GM19043 (cell line): ENCODE measurements around the gene GSG1L.
"Not testable (repeated sequence)": the region's sequence is repeated elsewhere in the genome, so short reads cannot be mapped to it uniquely, and the experiment has no call there.

ENCODE experiments used
- ATAC-seq: cut with Tn5 transposase; IDR thresholded peaks from one replicate; pipeline ENCODE4 v1.9.1; 2021; ENCODE audit warnings: low read depth; ENCODE audit not compliant: unreplicated experiment

Gene GSG1L

DNA sequence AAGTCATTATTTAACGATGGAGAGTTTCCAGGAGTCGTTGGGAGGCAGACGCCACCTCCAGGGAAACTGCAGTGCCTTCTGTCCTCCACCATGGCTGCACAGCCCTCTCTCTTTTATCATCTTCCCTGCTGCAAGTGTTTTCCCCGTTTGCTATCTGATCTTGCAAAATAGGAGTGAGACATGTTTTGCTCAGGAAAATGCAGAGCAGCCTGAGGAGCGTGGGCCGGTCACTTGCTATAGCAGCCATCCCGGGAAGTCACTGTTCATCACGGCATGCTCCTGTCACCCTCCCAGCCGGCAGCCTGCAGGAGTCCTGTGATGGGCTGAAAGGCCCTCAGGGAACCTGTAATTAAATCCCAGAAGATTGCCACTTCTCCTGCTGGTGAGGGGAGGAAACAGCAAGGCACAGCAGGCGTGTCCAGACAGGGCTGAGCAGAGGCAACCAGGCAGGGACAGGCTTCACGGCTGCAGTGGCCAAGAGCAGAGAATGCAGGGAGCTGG lies 143.1 kb downstream of the GSG1L start:
- ATAC-seq: no peak

DNA sequence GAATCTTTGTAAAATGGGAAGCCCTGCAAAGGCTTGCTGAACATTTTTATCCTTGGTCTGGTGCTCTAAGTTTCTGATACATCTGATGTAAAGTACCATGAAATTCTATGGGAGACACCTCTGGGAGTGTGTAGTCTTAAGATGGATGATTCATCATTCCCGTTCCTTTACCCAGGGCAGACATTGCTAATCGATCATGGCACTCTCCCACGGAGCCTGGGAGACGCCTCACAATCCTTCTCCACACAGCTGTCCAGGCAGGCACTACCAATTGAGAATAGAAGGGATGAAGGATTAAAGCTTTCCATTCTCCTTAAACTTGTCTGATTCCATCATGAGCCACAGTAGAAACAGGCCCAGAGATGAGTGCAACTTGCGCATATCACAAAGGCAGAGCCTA lies 144.8 kb downstream of the GSG1L start:
- no peak for ATAC-seq

DNA sequence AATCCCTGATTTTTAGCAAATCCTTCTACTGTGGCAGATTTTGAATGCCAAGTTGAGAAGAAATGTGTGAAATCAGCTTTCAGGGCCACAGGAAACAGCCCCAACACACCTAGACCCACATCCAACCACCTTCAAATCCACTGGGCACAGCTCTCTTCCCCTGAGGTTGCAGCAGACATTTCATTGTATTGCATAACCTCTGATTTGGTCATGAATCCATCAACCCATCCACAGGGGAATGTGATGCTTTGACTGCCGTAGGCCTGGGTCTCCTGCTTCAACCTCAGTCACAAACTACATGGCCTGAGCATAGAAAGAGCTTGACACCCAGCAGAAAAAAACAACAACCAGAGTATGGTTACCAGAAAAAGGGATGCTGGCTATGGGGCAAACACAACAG lies 145.6 kb downstream of the GSG1L start:
- ATAC-seq: no peak

DNA sequence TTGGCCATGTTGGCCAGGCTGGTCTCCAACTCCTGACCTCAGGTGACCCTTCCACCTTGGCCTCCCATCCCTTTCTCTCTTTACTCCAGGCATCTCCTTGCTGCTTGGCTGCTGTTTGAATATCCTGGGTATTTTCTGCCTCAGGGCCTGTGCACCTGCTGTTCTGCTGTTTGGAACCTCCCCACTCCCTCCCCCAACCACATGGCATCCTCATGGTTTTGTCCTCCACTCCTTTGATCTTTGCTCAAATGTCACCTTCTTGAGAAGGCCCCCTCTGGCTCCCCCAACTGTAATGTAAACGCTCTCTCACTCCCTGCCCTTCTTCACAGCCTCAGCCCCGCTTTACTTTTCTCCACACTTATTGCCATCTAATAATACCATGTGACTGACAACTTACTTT lies 152.0 kb downstream of the GSG1L start:
- no peak for ATAC-seq

DNA sequence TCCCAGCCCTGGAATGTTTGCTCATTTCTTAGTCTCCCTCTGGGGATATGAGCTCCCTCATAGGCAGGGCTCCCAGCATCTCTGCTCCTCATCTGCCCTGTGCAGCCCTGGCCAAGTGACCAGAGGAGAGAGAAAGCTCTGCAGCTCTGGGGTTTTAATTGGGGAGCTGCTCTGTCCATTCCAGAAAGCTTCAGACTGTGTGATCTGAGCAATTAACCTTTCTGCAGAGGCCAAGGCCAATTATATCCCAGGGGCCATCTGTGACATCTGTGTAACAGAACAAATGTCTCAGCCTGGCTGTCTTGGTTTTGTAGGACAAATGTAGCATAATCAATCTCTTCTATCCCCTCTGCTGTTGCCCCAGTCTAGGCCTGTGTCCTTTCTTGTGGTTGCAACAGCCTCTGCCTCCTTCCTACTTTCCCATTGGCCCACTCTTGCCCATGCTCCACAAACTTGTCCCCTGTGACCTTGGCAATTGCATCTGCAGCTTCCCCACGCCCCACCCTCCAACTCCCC lies 156.0 kb downstream of the GSG1L start:
- no peak for ATAC-seq

DNA sequence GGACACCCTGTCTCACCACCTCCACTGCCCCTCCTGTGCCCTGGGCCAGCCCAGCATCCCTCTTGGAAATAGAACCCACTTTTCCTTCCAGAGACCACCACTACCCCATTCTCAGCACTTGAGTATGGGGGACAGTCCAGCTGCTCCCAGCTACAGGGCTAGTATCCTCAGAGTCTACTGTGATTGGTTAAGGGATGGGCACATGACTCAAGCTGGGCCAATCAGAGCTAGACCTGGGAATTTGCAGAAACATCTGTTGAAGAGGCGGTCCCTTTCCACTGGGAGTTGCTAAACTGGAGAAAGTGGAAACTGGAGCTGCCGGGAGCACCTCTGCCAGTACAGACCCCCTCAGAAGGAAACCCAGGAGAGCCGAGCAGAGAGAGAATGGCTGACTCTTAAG lies 156.6 kb downstream of the GSG1L start:
- no peak for ATAC-seq

DNA sequence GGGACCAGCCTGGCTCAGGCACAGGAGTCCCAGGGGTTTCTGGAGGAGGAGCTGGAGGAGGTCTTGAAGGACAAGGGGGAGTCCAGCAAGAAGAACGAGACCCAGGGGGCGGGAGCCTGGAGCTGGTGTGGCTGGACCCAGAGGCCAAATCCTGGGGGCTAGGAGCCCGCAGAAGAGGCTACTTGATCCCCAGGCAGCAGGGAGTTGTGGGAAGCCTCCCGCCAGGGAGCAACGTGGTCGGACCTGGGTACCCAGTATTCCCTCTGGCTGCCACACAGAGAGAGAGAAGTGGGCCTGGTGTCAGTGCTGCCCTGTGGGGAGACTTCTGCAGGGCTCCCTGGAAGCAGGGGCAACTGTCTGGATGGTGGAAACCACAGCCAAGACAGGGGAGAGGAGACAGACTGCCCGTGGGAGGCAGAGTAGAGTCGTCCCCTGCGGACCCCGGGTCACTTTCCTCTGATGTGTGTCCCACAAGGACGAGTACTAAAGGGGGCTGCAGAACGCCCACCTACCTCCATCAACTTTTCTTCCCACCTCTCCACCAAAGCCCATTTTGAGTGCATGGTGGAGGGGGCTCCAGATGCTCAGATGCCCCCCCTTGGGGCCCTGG lies 160.4 kb downstream of the GSG1L start:
- ATAC-seq: no peak

DNA sequence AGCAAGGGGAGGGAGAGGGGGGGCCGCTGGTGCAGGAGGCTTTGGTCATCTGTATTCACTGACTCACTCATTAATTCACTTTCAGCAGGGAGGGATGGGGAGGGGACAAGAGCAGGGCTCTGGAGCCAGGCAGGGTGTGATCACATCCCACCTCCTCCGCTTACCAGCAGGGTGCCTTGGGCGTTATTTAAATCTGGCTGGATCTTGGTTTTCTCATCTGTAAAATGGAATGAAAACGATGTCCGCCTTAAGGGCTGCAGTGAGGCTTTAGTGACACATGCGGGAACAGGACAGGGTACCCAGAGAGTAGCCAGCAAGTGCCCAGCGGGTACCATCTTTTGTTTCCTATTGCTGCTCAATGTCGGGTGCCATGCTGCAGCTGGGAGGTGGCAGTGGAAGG lies 161.0 kb downstream of the GSG1L start:
- ATAC-seq: no peak

DNA sequence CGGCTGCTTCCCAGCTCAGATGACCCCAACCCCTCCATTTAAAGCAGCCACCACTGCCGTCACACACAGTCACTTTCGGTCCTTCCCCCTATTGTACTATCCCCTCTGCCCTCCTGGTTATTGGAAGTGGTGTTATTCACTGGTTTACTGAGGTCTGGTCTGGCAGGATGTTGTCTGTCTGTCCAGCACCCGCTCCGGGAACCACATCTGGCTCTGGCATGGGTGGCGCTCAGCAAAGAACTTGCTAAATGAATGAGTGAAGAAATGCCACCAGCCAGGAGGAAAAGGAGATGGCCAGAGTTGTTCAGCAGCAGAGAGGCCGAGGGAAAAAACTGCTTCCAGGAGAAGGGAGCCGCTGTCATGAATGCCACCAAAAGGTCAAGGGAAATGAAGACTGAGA lies 161.6 kb downstream of the GSG1L start:
- ATAC-seq: no peak

DNA sequence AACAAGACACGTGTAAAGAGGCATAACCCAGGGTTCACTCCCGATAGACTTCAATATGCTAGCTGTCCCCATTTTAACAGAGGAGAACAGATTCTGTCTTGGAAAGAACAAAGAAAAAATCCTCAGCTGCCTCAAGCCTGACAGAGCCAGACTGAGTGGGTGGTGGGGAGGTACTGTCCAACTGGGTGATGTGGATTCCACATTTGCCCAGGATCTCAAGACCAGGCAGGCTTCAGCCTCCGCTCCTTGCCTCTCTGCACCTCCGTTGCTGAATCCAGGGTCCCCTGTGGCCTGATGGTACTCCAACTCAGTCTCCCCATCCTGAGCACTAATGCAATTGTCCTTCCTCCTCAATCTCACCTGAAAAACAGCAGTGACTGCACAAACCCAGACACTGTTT lies 163.8 kb downstream of the GSG1L start:
- ATAC-seq: no peak

DNA sequence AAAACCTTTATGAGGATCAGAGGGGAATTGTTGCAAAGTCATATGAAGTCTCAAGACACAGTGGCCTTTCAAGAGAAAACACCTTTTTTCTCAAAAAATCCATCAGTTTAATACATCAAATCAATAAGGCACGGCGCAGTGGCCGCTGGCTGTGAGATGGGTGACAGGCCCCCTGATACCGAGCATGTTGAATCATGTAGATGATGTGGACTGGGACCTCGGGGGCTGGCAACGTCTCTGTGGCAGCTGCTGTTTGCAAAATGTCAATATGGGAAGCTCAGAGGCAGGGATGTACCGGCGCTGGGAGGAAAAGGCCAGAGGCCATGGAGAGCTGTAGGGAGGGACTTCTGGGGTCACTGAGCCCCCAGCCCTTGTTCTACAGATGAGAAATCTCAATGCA lies 169.1 kb downstream of the GSG1L start:
- no peak for ATAC-seq

DNA sequence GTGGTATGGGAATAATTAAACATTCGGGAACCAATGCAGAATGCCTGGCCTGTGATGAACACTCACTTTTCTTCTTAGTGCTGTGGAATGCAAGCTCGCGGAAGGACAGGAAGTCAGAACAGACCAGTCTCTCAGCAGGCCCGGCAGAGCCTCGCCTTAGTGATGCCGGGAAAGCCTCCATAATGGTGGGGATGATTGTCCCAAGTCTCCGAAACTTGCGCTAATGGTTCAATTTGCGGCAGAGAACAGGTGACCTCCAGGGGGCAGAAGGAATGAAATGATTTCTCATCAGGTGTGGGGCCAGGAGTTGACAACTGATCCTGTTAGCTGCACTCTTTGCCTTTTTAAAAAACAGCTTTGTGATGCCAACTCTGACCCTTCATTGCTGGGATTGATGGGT lies 170.6 kb downstream of the GSG1L start:
- ATAC-seq: no peak

DNA sequence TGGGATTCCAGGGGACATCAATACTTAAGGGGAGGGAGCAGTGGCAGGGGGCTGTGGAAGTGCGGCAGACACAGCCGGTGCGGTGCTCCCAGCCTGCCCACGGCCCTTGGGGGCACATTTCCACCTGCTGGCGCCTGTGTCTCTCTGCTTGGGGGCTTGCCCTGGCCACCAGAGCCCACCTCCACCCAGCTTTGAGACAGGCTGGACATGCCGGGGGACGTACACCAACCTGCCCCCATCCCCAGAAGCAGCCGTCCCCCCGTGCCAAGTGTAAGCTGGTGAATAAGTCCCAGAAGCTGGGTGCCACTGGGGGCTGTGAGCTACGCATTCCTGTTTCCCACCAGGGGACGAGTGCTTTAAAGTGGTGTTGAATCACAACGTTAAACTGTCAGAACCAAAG lies 172.6 kb downstream of the GSG1L start:
- no peak for ATAC-seq

DNA sequence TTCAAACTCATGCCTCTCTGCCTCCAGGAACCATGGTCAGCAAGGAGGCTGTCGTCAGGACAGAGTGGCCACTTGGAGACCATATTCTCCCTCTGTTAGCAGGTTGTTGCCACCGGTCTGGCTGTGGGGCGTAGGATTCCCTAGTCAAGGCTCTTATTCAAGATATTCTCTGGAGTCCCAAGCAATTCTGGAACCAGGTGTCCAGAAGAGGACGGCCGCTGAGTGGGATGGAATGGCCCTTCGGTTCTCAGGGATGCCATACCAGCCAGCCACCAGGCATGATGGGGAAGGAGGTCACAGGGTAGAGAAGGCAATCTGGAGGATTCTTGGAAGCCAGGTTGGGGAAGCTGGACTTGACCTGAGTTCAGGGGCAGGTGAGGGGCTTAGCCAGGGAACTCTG lies 173.5 kb downstream of the GSG1L start:
- ATAC-seq: no peak

DNA sequence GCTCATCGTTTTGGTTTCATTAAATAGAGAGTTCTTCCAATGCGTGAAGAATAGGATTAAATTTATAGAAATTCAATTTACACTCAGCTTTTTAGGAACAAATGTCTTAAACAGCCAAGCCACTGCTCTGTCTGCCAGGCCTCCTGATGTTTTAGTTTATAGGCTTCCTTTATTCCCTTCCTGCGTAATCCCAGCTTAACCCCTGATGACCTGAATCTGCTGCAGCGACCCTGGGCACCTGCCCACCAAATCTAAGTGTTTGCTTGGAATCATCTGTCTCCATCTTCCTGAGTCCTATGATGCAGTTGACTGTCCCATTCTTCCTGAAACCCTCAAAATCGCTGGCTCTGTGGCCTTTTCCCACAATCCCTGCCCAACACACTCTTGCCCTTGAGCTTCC lies 179.9 kb downstream of the GSG1L start:
- no peak for ATAC-seq

DNA sequence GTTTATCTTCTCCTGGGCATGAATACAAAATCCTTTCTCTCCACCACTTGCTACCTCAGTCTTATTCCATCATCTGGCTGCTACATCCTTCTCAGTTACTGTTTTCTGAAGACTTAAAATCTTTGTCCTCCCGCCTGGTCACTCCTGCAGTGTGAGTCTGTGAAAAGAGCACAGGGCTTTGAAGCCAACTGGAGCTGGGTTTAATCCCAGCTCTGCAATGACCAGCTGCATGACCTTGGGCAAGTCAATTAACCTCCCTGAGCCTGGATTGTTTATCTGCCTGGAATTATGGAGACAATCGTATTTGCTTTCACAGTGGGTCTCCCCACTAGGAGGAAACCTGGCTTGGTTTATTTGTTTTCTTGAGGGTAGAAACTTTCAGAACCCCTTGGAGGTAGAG lies 183.2 kb downstream of the GSG1L start:
- ATAC-seq: no peak

DNA sequence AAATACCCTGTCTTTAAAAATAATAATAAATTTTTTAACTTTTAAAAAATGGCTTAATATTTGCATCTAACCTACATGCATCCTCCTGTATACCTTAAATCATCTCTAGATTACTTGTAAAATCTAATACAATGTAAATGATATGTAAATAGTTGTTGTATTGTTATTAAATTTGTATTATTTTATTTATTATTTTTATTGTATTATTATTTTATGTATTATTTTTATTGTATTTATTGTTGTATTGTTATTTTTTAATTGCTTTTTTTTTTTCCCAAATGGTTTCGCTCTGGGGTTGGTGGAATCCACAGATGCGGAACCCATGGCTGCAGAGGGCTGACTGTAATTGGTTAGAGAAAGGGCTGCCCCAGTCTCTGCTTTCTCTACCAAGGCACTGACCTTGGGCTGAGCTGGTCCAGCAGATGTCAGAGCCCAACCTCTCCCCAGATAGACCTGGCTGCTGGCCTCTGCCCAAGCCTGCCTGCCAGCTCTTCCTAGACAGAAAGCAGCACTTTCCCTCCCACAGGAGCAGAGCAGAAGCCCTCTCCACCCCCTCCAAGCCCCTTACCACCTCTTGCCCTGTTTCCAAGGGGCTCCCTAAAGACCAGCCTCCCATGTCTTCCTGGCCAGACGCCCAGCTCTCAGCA lies 183.8 kb downstream of the GSG1L start:
- no peak for ATAC-seq

DNA sequence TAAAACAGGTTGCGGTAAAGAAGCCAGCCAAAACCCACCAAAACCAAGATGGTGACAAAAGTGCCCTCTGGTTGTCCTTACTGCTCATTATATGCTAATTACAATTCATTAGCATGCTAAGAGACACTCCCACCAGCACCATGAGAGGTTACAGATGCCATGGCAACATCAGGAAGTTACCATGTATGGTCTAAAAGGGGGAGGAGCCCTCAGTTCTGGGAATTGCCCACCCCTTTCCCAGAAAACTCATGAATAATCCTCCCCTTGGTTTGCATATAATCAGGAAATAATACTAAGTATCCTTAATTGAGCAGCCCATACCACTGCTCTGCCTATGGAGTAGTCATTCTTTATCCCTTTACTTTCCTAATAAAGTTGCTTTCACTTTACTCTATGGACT lies 190.9 kb downstream of the GSG1L start:
- ATAC-seq: not testable (repeated sequence)

DNA sequence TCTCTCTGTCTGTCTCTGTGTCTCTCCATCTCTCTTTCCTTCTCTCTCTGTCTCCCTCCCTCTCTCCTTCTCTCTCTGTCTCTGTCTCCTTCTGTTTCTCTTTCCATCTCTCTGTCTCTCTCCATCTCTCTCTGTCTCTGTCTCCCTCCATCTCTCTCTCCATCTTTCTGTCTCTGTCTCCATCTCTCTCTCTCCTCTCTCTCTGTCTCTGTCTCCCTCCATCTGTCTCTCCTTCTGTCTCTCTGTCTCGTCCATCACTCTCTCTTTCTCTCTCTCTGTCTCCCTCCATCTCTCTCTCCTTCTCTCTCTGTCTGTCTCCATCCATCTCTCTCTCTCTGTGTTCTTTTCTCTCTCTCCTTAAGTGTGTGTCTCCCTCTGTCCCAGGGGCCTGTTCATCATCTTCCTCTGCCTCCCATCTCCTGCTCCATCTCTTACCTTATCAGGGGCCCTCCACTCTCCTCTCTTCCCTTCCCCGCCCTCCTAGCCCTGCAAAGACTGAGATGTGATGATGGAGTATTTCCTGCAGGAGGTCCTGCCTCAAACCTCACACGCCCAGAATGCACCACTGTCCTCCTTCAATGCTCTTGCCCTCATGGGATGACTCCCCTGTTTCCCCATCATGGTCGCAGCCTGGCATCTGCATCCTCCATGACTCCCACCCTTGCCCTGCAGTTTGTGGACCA lies 193.3 kb downstream of the GSG1L start:
- no peak for ATAC-seq

DNA sequence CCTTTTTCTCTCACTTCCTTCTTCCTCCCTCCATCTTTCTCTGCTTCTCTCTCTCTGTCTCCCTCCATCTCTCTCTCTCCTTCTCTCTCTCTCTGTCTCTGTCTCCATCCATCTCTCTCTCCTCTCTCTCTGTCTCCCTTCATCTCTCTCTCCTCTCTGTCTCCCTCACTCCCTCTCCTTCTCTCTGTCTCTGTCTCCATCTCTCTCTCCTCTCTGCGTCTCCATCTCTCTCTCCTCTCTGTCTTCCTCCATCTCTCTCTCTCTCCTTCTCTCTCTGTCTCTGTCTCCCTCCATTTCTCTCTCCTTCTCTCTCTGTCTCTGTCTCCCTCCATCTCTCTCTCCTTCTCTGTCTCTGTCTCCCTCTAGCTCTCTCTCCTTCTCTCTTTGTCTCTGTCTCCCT lies 194.1 kb downstream of the GSG1L start:
- no peak for ATAC-seq

DNA sequence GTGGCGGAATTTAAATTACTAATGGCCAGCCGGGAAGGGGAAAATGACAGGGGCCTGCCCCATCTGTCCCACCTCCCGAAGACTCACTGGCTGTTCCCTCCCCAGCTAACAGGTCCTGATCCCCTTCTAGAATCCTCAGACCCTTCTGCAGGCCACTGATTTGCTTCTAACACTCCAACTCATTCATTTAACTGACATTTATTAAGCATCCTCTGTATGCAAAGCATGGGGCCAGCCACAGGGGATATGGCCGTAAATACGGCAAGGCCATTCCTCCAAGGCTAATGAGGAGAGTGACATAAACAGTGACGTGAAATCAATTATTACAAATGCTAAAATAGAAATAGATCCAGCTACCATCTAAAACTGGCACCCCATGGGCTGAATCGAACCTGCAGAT lies 195.3 kb downstream of the GSG1L start:
- ATAC-seq: no peak
